Mucosa of rectum (tissue), 2 donors: ENCODE data around the gene CEP57L1.
A peak's percentile ranks its signal among the peaks of the same experiment; 100 is the strongest.

Experiments used
- H3K27ac ChIP-seq, 2 donors: one replicate each; pipeline ENCODE4 v1.7.0; 2013; ENCODE audit warnings: inconsistent platforms in 2 of 2, low read depth in 2 of 2, low read length in 2 of 2
- H3K27me3 ChIP-seq, 2 donors: one replicate each; pipeline ENCODE4 v1.7.0; 2013; ENCODE audit warnings: low read length in 2 of 2; ENCODE audit not compliant: control insufficient read depth in 2 of 2, insufficient read depth in 2 of 2
- H3K36me3 ChIP-seq, 2 donors: one replicate each; pipeline ENCODE4 v1.7.0; 2013; ENCODE audit warnings: low read length in 2 of 2; ENCODE audit not compliant: control insufficient read depth in 2 of 2, insufficient read depth in 2 of 2
- H3K4me1 ChIP-seq, 2 donors: one replicate each; pipeline ENCODE4 v1.7.0; 2013; ENCODE audit warnings: low read length in 2 of 2, mild to moderate bottlenecking in 1 of 2; ENCODE audit not compliant: control insufficient read depth in 2 of 2, insufficient read depth in 2 of 2
- H3K4me3 ChIP-seq, 2 donors: one replicate each; pipeline ENCODE4 v1.7.0; 2013; ENCODE audit warnings: low read length in 2 of 2
- H3K9ac ChIP-seq, 2 donors: one replicate each; pipeline ENCODE4 v1.7.0; 2013; ENCODE audit warnings: low read length in 2 of 2, low read depth in 1 of 2, mild to moderate bottlenecking in 1 of 2
- H3K9me3 ChIP-seq, 2 donors: one replicate each; pipeline ENCODE4 v1.7.0; 2013; ENCODE audit warnings: low read length in 2 of 2; ENCODE audit not compliant: control insufficient read depth in 2 of 2
- donor health status: healthy.
- donor health status: Normal muscosa, but diverticular disease.

CEP57L1 gene

DNA sequence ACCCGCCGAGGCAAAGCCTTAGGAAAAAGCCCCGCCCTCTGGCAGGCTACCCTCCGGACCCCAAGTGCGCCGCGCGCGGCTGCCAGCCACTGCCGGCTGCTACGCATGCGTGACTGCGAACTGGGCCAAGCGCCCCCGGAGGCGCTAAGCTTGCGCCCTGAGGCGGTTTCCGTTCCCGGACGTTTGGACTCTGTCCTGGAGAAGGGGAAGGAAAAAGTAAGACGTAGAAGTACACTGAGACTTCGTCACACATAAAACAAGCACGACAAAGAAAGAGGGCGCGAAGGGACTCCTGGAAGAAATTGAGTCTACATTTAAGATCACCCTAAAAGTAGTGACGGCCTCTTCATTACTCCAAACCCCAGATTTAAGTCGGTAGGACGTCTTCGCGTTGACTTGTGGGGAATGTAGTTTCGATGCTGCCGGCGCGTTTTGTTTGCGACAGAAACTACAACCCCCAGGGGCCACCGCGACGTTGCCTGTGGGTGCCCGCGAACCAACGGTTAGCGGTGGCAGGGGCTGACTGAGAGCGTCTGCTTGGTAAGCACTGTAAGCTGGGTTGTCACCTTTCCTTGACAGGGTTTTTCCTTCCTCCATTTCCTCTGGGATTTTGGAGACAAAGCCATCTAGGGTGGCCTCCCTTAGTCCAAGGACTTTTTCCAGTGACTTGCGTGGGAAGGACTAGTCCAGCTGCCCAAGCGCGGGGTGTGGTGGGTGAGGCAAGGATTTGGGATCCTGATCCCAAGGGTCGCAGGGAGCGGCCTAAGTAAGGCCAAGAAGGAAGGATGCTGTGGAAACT, at the start of gene CEP57L1:
TSS of gene CEP57L1 (plus strand) at position 472 of the 799 bp plus-strand sequence. CDS start 49,715 bp downstream, outside the sequence.
- no peaks in the 10 kb centered on the region for H3K36me3 ChIP-seq
- H3K4me3 ChIP-seq = peak within 1 kb of the TSS; percentile 85 to 89
- peak within 1 kb of the TSS; percentile 99 for H3K27ac ChIP-seq
- H3K9me3 ChIP-seq = no peaks in the 10 kb centered on the region
- H3K27me3 ChIP-seq = no peaks in the 10 kb centered on the region
- H3K4me1 ChIP-seq = peaks cover 25% of the 10 kb centered on the region in 2 donors
- peak within 1 kb of the TSS; percentile 94 to 98 for H3K9ac ChIP-seq

DNA sequence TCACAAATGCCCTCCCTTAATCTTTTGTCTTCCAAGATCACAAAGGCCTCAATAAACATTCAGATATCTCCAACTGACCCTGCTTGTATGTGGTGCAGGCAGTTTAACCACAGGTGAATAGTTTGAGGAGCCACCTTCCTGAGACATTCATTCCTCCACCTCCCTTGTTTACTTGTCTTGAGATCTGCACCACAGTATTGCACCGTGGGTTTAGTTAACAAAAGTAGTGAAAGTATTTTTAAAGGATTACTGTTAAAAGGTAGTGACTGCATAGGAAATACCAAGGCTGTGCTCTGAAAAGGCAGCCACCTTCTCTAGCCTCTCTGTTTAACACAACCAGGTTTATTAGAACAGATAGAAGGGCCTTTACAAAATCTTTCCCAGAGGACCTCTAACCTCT, 47.1 kb upstream of the CEP57L1 start:
- Histone ChIP-seq H3K4me1 (no peaks in the 10 kb centered on the region), H3K27me3 (no peaks in the 10 kb centered on the region), H3K36me3 (no peaks in the 10 kb centered on the region), H3K27ac (no peak overlapping the region), H3K4me3 (no peak overlapping the region), H3K9me3 (no peaks in the 10 kb centered on the region), H3K9ac (no peak overlapping the region)

DNA sequence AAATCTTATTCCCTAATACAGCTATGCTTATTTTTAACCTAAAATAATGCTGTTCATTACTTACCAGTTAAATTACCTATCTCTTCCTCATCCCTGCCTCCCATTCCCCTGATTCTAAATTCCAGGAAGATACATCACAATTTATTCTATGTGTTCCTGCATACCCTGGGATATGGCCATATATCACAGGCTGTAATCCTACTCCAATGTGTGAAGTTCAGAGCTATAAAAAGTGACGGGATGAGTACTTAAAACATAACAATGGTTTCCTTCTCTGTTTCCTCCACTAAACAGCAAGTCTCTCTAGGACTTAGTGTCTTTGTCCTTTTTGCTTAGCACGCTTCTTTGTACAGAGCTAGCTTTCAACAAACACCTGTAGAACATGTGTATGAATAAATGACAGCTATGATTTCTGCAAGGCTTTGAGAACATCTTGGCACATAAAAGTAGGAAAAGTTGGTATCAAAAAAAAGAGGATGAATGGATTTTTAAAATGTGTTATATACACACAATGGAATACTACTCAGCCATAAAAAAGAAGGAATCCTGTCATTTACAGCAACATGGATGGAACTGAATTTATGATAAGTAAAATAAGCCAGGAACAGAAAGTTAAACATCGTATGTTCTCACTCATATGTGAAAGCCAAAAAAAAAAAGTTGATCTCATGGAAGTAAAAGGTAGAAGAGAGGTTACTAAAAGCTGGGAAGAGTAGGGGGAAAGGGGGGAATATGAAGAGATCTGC, 46.5 kb upstream of the CEP57L1 start:
- H3K9ac ChIP-seq = no peak overlapping the region
- no peaks in the 10 kb centered on the region for H3K9me3 ChIP-seq
- no peaks in the 10 kb centered on the region for H3K27me3 ChIP-seq
- no peak overlapping the region for H3K27ac ChIP-seq
- no peaks in the 10 kb centered on the region for H3K36me3 ChIP-seq
- H3K4me1 ChIP-seq = no peaks in the 10 kb centered on the region
- H3K4me3 ChIP-seq = no peak overlapping the region

DNA sequence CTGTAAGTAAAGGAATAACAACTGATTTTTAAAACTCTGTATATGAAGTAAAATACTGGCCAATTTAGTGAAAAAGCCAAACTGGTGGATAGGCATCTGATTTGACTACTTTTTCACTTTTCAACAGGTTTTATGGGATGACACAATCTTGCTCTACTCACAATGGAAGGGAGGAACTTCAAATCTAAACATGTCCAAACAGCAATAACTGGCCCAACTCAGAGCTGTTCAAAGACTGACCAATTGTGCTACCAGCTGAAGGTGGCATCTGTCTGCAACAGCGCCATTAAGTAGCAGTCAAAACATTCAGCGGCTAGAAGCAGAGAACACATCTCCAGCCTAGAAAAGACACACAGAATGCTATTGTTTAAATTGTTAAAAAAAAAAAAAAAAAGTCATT, 45.3 kb upstream of the CEP57L1 start:
- H3K27ac ChIP-seq = no peak overlapping the region
- H3K9me3 ChIP-seq = no peaks in the 10 kb centered on the region
- no peak overlapping the region for H3K4me3 ChIP-seq
- H3K27me3 ChIP-seq = no peaks in the 10 kb centered on the region
- no peak overlapping the region for H3K9ac ChIP-seq
- no peaks in the 10 kb centered on the region for H3K4me1 ChIP-seq
- no peaks in the 10 kb centered on the region for H3K36me3 ChIP-seq

DNA sequence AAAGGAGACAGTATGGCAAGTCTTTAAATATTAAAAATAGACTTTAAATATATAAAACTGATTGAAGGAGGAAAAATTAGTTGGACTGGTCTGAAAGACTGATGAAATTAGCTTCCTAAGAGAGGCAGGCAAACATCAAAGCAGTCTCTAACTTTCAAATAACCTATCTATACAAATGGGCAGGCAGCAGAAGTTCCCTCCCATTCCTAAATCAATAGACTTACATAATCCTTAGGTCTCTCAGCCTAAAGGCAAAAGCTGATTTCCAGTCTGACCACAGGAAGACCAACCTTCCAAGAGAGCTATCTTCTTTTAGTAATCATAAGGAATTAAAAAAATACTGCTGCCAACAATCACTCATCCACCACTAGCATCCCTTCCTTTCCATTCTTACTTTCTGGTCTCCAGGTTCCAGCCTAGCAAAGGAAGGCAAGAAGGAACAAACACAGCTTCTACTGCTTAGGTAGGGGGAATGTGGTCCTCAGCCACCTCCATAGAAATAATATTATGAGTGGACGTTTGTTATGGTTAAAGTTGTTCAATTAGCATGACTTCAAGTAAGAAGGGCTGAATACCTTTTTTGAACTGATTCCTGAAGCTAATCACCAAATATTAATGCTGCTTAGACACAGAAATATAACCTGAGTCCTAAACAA, 44.7 kb upstream of the CEP57L1 start:
- no peak overlapping the region for H3K9ac ChIP-seq
- H3K4me3 ChIP-seq = no peak overlapping the region
- no peak overlapping the region for H3K27ac ChIP-seq
- H3K27me3 ChIP-seq = no peaks in the 10 kb centered on the region
- no peaks in the 10 kb centered on the region for H3K36me3 ChIP-seq
- H3K4me1 ChIP-seq = no peaks in the 10 kb centered on the region
- H3K9me3 ChIP-seq = no peaks in the 10 kb centered on the region

DNA sequence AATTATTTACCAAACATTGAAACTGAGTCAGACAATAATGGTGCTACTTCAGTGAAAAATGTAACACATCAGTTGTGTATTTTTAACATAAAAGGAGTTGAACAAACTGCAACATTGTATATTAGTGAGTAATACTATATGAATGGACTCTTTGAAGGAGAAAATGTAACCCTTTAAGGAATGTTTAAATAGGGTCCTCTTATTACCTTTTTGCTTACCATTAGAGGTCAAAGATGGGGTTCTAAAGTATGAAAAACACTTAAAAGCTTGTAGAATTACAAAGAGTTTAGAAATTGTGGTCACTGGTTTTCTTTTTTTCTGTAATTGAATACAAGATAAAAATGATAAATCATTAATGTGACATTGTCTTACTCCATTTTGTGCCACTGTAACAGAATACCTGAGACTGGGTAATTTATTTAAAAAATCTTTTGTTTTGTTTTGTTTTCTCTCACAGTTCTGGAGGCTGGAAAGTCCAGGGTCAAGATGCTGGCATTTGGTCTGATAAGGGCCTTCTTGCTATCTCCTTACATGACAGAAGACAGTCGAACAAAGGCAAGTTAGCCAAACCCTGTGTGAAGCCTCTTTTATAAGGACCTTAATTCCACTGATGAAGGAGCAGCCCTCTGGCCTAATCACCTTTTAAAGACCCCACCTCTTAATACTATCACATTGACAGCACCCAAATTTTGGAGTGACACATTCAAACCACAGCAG, 43.8 kb upstream of the CEP57L1 start:
- no peak overlapping the region for H3K9ac ChIP-seq
- H3K27me3 ChIP-seq = no peaks in the 10 kb centered on the region
- no peak overlapping the region for H3K27ac ChIP-seq
- H3K4me1 ChIP-seq = no peaks in the 10 kb centered on the region
- H3K9me3 ChIP-seq = no peaks in the 10 kb centered on the region
- no peak overlapping the region for H3K4me3 ChIP-seq
- H3K36me3 ChIP-seq = no peaks in the 10 kb centered on the region

DNA sequence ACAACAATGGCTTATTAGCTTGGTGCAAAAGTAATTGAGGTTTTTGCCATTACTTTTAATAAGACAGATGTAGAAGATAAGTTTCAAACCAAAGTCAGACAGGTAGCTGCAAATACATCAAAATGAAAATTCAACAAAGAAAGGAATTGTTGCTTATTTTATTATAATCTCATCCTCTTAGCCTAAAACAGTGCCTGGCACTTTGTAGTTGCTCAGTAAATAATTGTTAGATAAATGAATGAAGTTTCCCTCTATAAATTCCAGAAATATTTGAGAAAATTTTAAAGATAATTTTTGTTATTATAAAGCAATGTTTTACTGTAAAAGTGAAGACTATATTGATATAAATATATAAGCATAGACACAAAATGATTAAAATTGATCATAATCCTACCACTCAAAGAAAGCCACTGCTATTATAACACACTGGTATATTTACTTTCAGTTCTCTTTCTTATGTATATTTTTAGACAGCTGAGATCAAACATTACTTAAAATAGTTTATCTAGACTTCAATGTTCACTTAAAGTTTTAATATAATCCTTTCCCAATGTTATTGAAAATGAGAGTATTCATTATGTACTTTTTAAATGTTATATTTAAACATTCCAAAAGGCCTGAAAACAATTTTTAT, 43.2 kb upstream of the CEP57L1 start:
- Histone ChIP-seq H3K27me3 (no peaks in the 10 kb centered on the region), H3K27ac (no peak overlapping the region), H3K9ac (no peak overlapping the region), H3K4me3 (no peak overlapping the region), H3K4me1 (no peaks in the 10 kb centered on the region), H3K36me3 (no peaks in the 10 kb centered on the region), H3K9me3 (no peaks in the 10 kb centered on the region)

DNA sequence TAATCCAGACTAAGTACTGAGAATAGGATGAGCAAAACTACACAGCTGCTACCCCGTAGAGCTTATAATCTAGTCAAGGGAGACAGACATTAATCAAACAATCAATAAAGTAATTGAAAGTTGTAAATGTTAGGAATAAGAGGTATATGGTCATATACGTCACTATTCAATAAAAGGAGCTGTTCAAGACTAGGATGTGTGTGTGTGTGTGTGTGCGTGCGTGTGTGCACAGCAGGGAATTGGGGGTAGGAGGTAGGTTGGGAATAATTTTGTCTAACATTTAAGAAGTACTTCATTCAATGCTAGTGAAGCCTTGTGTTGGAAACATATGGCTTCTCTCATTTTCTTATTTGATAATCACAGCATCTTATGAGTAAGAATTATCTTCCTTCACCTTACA, 42.5 kb upstream of the CEP57L1 start:
- Histone ChIP-seq H3K27ac (no peak overlapping the region), H3K4me1 (no peaks in the 10 kb centered on the region), H3K9ac (no peak overlapping the region)

DNA sequence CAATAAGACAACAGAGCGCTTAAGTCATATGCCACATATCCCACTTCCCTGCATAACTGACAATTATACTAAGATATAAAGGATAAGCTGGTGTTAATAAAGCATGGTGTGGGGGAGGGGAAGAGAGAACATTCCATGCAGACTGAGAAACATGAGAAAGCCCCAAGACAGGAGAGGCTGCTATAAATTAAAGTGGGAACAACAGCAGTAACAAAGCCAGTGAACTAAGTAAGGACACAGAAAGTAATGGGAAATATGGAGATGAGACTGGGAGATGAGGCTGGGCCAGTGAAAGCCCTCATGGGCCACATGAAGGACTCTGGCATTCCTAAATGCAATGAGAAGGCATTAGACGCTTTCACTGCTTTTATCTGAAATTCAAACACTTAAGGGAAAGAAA, 42.0 kb upstream of the CEP57L1 start:
- Histone ChIP-seq H3K4me1 (no peaks in the 10 kb centered on the region), H3K27ac (no peak overlapping the region), H3K4me3 (no peak overlapping the region), H3K9ac (no peak overlapping the region), H3K27me3 (no peaks in the 10 kb centered on the region), H3K36me3 (no peaks in the 10 kb centered on the region), H3K9me3 (no peaks in the 10 kb centered on the region)

More for the DNA sequence above, 42.5 kb upstream of the CEP57L1 start:
- Histone ChIP-seq H3K36me3 (no peaks in the 10 kb centered on the region), H3K9me3 (no peaks in the 10 kb centered on the region), H3K4me3 (no peak overlapping the region), H3K27me3 (no peaks in the 10 kb centered on the region)
